Measurements from ENCODE around the gene PRKCZ. TPM values are rescaled to one million over a fixed set of nuclear protein-coding genes. Genes with fewer than 3 reads are reported as not detected.

The PRKCZ gene
- total and polyA plus RNA-seq, 9 of the 15 experiments (the other 6 are each of a cell fraction or from before 2014, with no cell fraction given): 0.07 to 3.1 (median 1.3) TPM

DNA sequence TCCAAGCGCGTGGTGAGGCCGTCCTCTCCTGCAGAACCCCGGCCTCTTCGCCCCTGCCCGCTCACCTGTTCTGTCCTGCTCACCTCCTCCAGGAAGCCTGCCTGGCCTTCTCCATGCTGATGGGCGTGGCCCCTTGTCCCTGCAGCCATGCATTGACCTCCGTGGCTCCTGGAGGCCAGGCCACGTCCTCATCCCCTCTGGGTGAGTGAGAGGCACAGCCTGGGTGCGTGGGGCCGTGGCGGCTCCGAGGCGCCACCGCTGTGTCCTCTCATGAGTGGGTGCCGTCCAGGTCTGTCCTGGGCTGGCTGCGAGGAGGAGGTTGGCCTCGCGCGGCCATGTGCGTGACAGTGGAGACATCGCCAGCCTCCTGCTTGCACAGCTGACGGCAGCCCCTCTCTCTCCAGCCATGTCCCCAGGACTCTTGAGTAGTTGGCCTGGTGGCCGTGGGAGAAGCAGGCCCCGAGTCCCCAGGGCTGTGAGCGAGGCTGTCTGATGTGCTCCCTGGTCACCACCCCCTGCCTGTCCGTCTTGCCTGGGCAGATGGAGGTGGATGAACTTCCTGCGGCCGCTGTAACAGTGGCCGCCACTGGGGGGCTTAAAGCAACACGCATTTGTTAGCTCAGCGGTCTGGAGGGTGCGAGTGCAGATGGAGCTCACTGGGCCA is 58.1 kb downstream of the PRKCZ start (continued):
- TF ChIP-seq, protein P1, sequence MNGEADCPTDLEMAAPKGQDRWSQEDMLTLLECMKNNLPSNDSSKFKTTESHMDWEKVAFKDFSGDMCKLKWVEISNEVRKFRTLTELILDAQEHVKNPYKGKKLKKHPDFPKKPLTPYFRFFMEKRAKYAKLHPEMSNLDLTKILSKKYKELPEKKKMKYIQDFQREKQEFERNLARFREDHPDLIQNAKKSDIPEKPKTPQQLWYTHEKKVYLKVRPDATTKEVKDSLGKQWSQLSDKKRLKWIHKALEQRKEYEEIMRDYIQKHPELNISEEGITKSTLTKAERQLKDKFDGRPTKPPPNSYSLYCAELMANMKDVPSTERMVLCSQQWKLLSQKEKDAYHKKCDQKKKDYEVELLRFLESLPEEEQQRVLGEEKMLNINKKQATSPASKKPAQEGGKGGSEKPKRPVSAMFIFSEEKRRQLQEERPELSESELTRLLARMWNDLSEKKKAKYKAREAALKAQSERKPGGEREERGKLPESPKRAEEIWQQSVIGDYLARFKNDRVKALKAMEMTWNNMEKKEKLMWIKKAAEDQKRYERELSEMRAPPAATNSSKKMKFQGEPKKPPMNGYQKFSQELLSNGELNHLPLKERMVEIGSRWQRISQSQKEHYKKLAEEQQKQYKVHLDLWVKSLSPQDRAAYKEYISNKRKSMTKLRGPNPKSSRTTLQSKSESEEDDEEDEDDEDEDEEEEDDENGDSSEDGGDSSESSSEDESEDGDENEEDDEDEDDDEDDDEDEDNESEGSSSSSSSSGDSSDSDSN (IDR thresholded peaks at IDR 0.05; ENCODE audit: borderline replicate concordance in 1 of 2, low read depth in 2 of 2, low read length in 2 of 2): peak in 1 of 2 experiments; percentile 64; a peak in 1 of 4 replicates
- TF ChIP-seq, protein P2, sequence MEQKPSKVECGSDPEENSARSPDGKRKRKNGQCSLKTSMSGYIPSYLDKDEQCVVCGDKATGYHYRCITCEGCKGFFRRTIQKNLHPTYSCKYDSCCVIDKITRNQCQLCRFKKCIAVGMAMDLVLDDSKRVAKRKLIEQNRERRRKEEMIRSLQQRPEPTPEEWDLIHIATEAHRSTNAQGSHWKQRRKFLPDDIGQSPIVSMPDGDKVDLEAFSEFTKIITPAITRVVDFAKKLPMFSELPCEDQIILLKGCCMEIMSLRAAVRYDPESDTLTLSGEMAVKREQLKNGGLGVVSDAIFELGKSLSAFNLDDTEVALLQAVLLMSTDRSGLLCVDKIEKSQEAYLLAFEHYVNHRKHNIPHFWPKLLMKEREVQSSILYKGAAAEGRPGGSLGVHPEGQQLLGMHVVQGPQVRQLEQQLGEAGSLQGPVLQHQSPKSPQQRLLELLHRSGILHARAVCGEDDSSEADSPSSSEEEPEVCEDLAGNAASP (IDR thresholded peaks at IDR 0.05): no peak
- TF ChIP-seq, protein P3, sequence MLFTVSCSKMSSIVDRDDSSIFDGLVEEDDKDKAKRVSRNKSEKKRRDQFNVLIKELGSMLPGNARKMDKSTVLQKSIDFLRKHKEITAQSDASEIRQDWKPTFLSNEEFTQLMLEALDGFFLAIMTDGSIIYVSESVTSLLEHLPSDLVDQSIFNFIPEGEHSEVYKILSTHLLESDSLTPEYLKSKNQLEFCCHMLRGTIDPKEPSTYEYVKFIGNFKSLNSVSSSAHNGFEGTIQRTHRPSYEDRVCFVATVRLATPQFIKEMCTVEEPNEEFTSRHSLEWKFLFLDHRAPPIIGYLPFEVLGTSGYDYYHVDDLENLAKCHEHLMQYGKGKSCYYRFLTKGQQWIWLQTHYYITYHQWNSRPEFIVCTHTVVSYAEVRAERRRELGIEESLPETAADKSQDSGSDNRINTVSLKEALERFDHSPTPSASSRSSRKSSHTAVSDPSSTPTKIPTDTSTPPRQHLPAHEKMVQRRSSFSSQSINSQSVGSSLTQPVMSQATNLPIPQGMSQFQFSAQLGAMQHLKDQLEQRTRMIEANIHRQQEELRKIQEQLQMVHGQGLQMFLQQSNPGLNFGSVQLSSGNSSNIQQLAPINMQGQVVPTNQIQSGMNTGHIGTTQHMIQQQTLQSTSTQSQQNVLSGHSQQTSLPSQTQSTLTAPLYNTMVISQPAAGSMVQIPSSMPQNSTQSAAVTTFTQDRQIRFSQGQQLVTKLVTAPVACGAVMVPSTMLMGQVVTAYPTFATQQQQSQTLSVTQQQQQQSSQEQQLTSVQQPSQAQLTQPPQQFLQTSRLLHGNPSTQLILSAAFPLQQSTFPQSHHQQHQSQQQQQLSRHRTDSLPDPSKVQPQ (CRISPR knock-in tag; IDR thresholded peaks at IDR 0.05; ENCODE audit: borderline replicate concordance): no peak
- TF ChIP-seq TAF15 (IDR thresholded peaks at IDR 0.05; ENCODE audit: low read depth, low read length) (no peak), ZKSCAN8 (CRISPR knock-in tag; IDR thresholded peaks at IDR 0.05) (no peak), ZBED1 (IDR thresholded peaks at IDR 0.05) (no peak), HMG20A (CRISPR knock-in tag; conservative IDR thresholded peaks at IDR 0.05) (no peak), SMARCC2 (IDR thresholded peaks at IDR 0.05; ENCODE audit: low read depth) (no peak), ZBTB8A (IDR thresholded peaks at IDR 0.05; ENCODE audit: partially characterized antibody) (no peak), ZNF175 (CRISPR knock-in tag; IDR thresholded peaks at IDR 0.05; ENCODE audit: low read depth) (no peak), SAP30 (IDR thresholded peaks at IDR 0.05; ENCODE audit: borderline replicate concordance, insufficient read depth, low read depth, low read length, poor library complexity, severe bottlenecking) (no peak), RBM34 (IDR thresholded peaks at IDR 0.05; ENCODE audit: borderline replicate concordance, insufficient read depth, low read length) (no peak), FOXM1 (IDR thresholded peaks at IDR 0.05; ENCODE audit: low read depth) (no peak), FOXM1 (CRISPR knock-in tag; IDR thresholded peaks at IDR 0.05; ENCODE audit: low read depth) (no peak), HDAC6 (IDR thresholded peaks at IDR 0.05; ENCODE audit: low read depth, low read length) (no peak), SUPT5H (IDR thresholded peaks at IDR 0.05) (no peak)
- TF ChIP-seq, protein P4, sequence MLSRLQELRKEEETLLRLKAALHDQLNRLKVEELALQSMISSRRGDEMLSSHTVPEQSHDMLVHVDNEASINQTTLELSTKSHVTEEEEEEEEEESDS (CRISPR knock-in tag; IDR thresholded peaks at IDR 0.05): no peak
- TF ChIP-seq, protein P5, sequence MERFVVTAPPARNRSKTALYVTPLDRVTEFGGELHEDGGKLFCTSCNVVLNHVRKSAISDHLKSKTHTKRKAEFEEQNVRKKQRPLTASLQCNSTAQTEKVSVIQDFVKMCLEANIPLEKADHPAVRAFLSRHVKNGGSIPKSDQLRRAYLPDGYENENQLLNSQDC (CRISPR knock-in tag; IDR thresholded peaks at IDR 0.05): no peak
- TF ChIP-seq, protein P6, sequence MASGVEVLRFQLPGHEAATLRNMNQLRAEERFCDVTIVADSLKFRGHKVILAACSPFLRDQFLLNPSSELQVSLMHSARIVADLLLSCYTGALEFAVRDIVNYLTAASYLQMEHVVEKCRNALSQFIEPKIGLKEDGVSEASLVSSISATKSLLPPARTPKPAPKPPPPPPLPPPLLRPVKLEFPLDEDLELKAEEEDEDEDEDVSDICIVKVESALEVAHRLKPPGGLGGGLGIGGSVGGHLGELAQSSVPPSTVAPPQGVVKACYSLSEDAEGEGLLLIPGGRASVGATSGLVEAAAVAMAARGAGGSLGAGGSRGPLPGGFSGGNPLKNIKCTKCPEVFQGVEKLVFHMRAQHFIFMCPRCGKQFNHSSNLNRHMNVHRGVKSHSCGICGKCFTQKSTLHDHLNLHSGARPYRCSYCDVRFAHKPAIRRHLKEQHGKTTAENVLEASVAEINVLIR (CRISPR knock-in tag; IDR thresholded peaks at IDR 0.05): no peak
